Panc1 (cell line): Measurements from ENCODE around the gene ZNF500. TPM values are rescaled to one million over a fixed set of nuclear protein-coding genes. Genes with fewer than 3 reads are reported as not detected.

Source experiments
- ATAC-seq: fragments of 200-7000 bp; cut with Tn5 transposase; 2 replicates; pipeline ENCODE4 v1.9.1; 2020; ENCODE audit warnings: mild to moderate bottlenecking, moderate library complexity
- BruUV-seq: library from RNA; stranded (reverse); fragments of 400-500 nt; replicated peaks from 2 replicates; lab custom pipeline; 2021; lab: Mats Ljungman, UMichigan
- CTCF ChIA-PET: fragments of 300-600 bp; sonication (Branson Sonifier 250); formaldehyde crosslinking; loops from one replicate; lab custom pipeline; 2022; ENCODE audit warnings: antibody characterized with exemption; lab: Charles Lee
- POLR2A ChIA-PET: fragments of 300-600 bp; sonication (Branson Sonifier 250); formaldehyde crosslinking; loops from one replicate; lab custom pipeline; 2022; ENCODE audit warnings: antibody characterized with exemption; lab: Charles Lee
- DNase-seq: peaks from one replicate; pipeline ENCODE4 v3.0.0-alpha.2; 2010; ENCODE audit warnings: low read depth, low spot score
- H3K27ac ChIP-seq: 2 replicates; pipeline ENCODE4 v1.5.1; 2011; ENCODE audit warnings: mild to moderate bottlenecking, low read length, inconsistent platforms
- H3K27me3 ChIP-seq: fragments of 200-500 bp; sonication (Bioruptor generic); 2 replicates; pipeline ENCODE4 v1.6.0; 2014; ENCODE audit warnings: low read length, inconsistent platforms; ENCODE audit not compliant: control insufficient read depth, insufficient read depth
- H3K36me3 ChIP-seq: fragments of 200-500 bp; sonication (Bioruptor generic); 2 replicates; pipeline ENCODE4 v1.5.1; 2014; ENCODE audit warnings: inconsistent platforms, mild to moderate bottlenecking, low read length, moderate library complexity; ENCODE audit not compliant: control insufficient read depth, insufficient read depth
- H3K4me1 ChIP-seq: 2 replicates; pipeline ENCODE4 v1.5.1; 2011; ENCODE audit warnings: inconsistent platforms, mild to moderate bottlenecking, low read length, moderate library complexity; ENCODE audit not compliant: control insufficient read depth, insufficient read depth
- H3K4me3 ChIP-seq, 2 experiments: 2 replicates each; pipeline ENCODE4 v1.5.1; 2011 to 2012; ENCODE audit warnings: low read depth in 2 of 2, low read length in 2 of 2, mild to moderate bottlenecking in 2 of 2, inconsistent platforms in 1 of 2, moderate library complexity in 1 of 2
- H3K9me3 ChIP-seq: fragments of 200-500 bp; sonication (Bioruptor generic); 2 replicates; pipeline ENCODE4 v1.5.1; 2014; ENCODE audit warnings: low read depth, mild to moderate bottlenecking, inconsistent platforms, low read length, moderate library complexity; ENCODE audit not compliant: control insufficient read depth, insufficient read depth
- CTCF ChIP-seq: fragments of 450-650 bp; IDR thresholded peaks from 2 replicates; pipeline ENCODE4 v1.5.1; 2017; ENCODE audit warnings: mild to moderate bottlenecking
- POLR2AphosphoS5 ChIP-seq: IDR thresholded peaks from 2 replicates; pipeline ENCODE4 v1.6.1; 2012; ENCODE audit warnings: mild to moderate bottlenecking, low read depth, low read length, moderate library complexity
- REST ChIP-seq, 2 experiments: IDR thresholded peaks; 2 replicates each; pipeline ENCODE4 v1.6.1; 2011 to 2012; ENCODE audit warnings: low read depth in 2 of 2, control low read depth in 1 of 2, low read length in 1 of 2, mild to moderate bottlenecking in 1 of 2, moderate library complexity in 1 of 2; ENCODE audit not compliant: insufficient read depth in 1 of 2
- SIN3A ChIP-seq: IDR thresholded peaks from 2 replicates; pipeline ENCODE4 v1.6.1; 2012; ENCODE audit warnings: low read depth, mild to moderate bottlenecking, low read length, moderate library complexity, borderline replicate concordance; ENCODE audit not compliant: insufficient read depth
- TCF7L2 ChIP-seq: IDR thresholded peaks from 2 replicates; pipeline ENCODE4 v1.6.1; 2011; ENCODE audit warnings: mild to moderate bottlenecking, low read depth, low read length, inconsistent platforms
- in situ Hi-C: cut with HindIII; loops from 2 replicates; pipeline ENCODE4 v1.10.0; 2016; ENCODE audit warnings: low sequenced_read_pairs, low pct_unique_long_range_greater_than_20kb
- intact Hi-C: fragments of 100-400 bp; cut with micrococcal nuclease; formaldehyde crosslinking; loops from one replicate; pipeline ENCODE4 v1.10.0; 2022; ENCODE audit not compliant: unreplicated experiment
- total RNA-seq: library from RNA; stranded (reverse); gene quantifications from one replicate; pipeline ENCODE4 v1.2.1, GENCODE V29; 2021; ENCODE audit not compliant: unreplicated experiment

Gene ZNF500
- total RNA-seq, 1 experiment from 2014 or later = 25.8 TPM

GRCh38 chr16:4700380-4700996 is 66.5 kb downstream of the ZNF500 start:
- Histone ChIP-seq H3K9me3 (no peaks in the 10 kb centered on the region), H3K4me3 (no peak overlapping the region), H3K36me3 (peaks cover 2% of the 10 kb centered on the region), H3K27ac (no peak overlapping the region), H3K27me3 (no peaks in the 10 kb centered on the region), H3K4me1 (peaks cover 22% of the 10 kb centered on the region)
- DNase-seq (no peak), ATAC-seq (no peak)
- CTCF ChIA-PET = no interaction called here
- in situ Hi-C loops (no loop called here), intact Hi-C loops (no loop called here)
- no peak for TF ChIP-seq CTCF
- no peak for TF ChIP-seq TCF7L2
- TF ChIP-seq REST (IDR thresholded peaks at IDR 0.05; ENCODE audit: insufficient read depth in 1 of 2, low read depth in 2 of 2, low read length in 1 of 2) = no peak
- TF ChIP-seq POLR2AphosphoS5 = no peak
- TF ChIP-seq SIN3A = no peak
- POLR2A ChIA-PET = no interaction called here
- BruUV-seq = no TSS peak

GRCh38 chr16:4699046-4699556 is 67.9 kb downstream of the ZNF500 start:
- H3K27me3 ChIP-seq = no peaks in the 10 kb centered on the region
- no peaks in the 10 kb centered on the region for H3K9me3 ChIP-seq
- H3K4me1 ChIP-seq = peaks cover 31% of the 10 kb centered on the region
- H3K4me3 ChIP-seq = no peak overlapping the region
- H3K27ac ChIP-seq = no peak overlapping the region
- intact Hi-C loops (no loop called here), in situ Hi-C loops (no loop called here)
- DNase-seq (no peak), ATAC-seq (no peak)
- POLR2A ChIA-PET = no interaction called here
- BruUV-seq = no TSS peak
- H3K36me3 ChIP-seq = no peaks in the 10 kb centered on the region; the same call in none of the 2 replicates
- TF ChIP-seq CTCF = no peak
- TF ChIP-seq REST (IDR thresholded peaks at IDR 0.05; ENCODE audit: insufficient read depth in 1 of 2, low read depth in 2 of 2, low read length in 1 of 2) = no peak
- TF ChIP-seq TCF7L2 = no peak
- TF ChIP-seq SIN3A = no peak
- no peak for TF ChIP-seq POLR2AphosphoS5
- CTCF ChIA-PET = no interaction called here
